ENCODE data around the gene IRF2.
A peak's percentile ranks its signal among the peaks of the same experiment; 100 is the strongest.

The IRF2 gene

DNA sequence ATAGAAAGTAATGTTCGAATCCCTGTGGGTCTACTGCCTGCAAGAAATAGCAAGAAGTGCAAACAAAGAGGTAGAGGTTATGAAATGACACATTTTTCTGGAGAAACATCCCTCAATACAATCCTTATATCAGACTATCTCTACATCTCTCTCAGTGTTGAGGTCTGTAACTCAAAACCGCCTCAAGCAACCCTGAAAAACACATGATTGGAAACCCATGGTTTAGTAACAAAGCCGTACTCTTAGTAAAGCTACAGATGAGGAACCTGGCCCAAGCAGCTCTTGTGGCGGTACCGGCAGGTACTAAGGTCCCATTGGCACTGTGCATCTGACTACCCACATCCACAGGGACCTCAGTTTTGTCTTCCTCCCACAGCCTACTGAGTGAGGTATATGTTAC, 53.9 kb downstream of the IRF2 start:
- no peak overlapping the region for H3K4me2 ChIP-seq (ENCODE audit: low read length)
- TF ChIP-seq, protein P1, sequence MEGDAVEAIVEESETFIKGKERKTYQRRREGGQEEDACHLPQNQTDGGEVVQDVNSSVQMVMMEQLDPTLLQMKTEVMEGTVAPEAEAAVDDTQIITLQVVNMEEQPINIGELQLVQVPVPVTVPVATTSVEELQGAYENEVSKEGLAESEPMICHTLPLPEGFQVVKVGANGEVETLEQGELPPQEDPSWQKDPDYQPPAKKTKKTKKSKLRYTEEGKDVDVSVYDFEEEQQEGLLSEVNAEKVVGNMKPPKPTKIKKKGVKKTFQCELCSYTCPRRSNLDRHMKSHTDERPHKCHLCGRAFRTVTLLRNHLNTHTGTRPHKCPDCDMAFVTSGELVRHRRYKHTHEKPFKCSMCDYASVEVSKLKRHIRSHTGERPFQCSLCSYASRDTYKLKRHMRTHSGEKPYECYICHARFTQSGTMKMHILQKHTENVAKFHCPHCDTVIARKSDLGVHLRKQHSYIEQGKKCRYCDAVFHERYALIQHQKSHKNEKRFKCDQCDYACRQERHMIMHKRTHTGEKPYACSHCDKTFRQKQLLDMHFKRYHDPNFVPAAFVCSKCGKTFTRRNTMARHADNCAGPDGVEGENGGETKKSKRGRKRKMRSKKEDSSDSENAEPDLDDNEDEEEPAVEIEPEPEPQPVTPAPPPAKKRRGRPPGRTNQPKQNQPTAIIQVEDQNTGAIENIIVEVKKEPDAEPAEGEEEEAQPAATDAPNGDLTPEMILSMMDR (IDR thresholded peaks at IDR 0.05), result no peak
- H3K36me3 ChIP-seq (ENCODE audit: control insufficient read depth, insufficient read depth, low read length), result no peaks in the 10 kb centered on the region
- no peaks in the 10 kb centered on the region for H3K4me1 ChIP-seq
- H3K9ac ChIP-seq, result no peak overlapping the region
- no peak overlapping the region for H3K4me3 ChIP-seq (ENCODE audit: low read depth, low read length)
- H3K9me3 ChIP-seq (ENCODE audit: control insufficient read depth, low read length), result no peaks in the 10 kb centered on the region
- no peak overlapping the region for H2AFZ ChIP-seq
- no peaks in the 10 kb centered on the region for H3K27me3 ChIP-seq (ENCODE audit: control insufficient read depth, insufficient read depth, low read length)
- no peak overlapping the region for H3K27ac ChIP-seq
- peaks cover 5% of the 10 kb centered on the region for H3K79me2 ChIP-seq

- no peaks in the 10 kb centered on the region for H3K27me3 ChIP-seq (ENCODE audit: control insufficient read depth, insufficient read depth, low read length)
- H3K36me3 ChIP-seq (ENCODE audit: control insufficient read depth, insufficient read depth, low read length), result no peaks in the 10 kb centered on the region
- no peak overlapping the region for H3K27ac ChIP-seq
- H3K9ac ChIP-seq, result no peak overlapping the region
- peaks cover 3% of the 10 kb centered on the region for H3K79me2 ChIP-seq
- H3K4me2 ChIP-seq (ENCODE audit: low read length), result no peak overlapping the region
- H3K4me1 ChIP-seq, result no peaks in the 10 kb centered on the region
- TF ChIP-seq, protein P1 (IDR thresholded peaks at IDR 0.05), result no peak
- no peak overlapping the region for H2AFZ ChIP-seq
- H3K4me3 ChIP-seq (ENCODE audit: low read depth, low read length), result no peak overlapping the region
- no peaks in the 10 kb centered on the region for H3K9me3 ChIP-seq (ENCODE audit: control insufficient read depth, low read length)
Measured at GRCh38 chr4:184419976-184420375, 54.4 kb downstream of the IRF2 start.

GRCh38 chr4:184417802-184418511, 56.4 kb downstream of the IRF2 start:
- Histone ChIP-seq H3K4me2 (ENCODE audit: low read length) (no peak overlapping the region), H3K4me1 (no peaks in the 10 kb centered on the region), H3K9ac (no peak overlapping the region), H3K27ac (no peak overlapping the region), H2AFZ (no peak overlapping the region), H3K36me3 (ENCODE audit: control insufficient read depth, insufficient read depth, low read length) (no peaks in the 10 kb centered on the region), H3K79me2 (peaks cover 2% of the 10 kb centered on the region), H3K4me3 (ENCODE audit: low read depth, low read length) (no peak overlapping the region), H3K27me3 (ENCODE audit: control insufficient read depth, insufficient read depth, low read length) (no peaks in the 10 kb centered on the region), H3K9me3 (ENCODE audit: control insufficient read depth, low read length) (no peaks in the 10 kb centered on the region)
- TF ChIP-seq, protein P1 (IDR thresholded peaks at IDR 0.05), result no peak

GRCh38 chr4:184416913-184417734, 57.2 kb downstream of the IRF2 start:
- Histone ChIP-seq H3K4me1 (no peaks in the 10 kb centered on the region), H3K9me3 (ENCODE audit: control insufficient read depth, low read length) (no peaks in the 10 kb centered on the region), H3K9ac (no peak overlapping the region), H3K27ac (no peak overlapping the region), H2AFZ (no peak overlapping the region), H3K36me3 (ENCODE audit: control insufficient read depth, insufficient read depth, low read length) (no peaks in the 10 kb centered on the region), H3K79me2 (peaks cover 2% of the 10 kb centered on the region), H3K4me2 (ENCODE audit: low read length) (peak overlapping the region; percentile 28), H3K4me3 (ENCODE audit: low read depth, low read length) (no peak overlapping the region), H3K27me3 (ENCODE audit: control insufficient read depth, insufficient read depth, low read length) (no peaks in the 10 kb centered on the region)
- TF ChIP-seq, protein P1 (IDR thresholded peaks at IDR 0.05), result no peak
